HepG2 (cell line): ENCODE data around the gene SLC17A3. TPM values are rescaled to one million over a fixed set of nuclear protein-coding genes. Genes with fewer than 3 reads are reported as not detected.
A peak's percentile ranks its signal among the peaks of the same experiment; 100 is the strongest.

ENCODE experiments used
- ATAC-seq: fragments of 200-7000 bp; cut with Tn5 transposase; 3 replicates; pipeline ENCODE4 v1.9.1; 2020; ENCODE audit warnings: mild to moderate bottlenecking, moderate library complexity
- BruUV-seq: library from RNA; stranded (reverse); fragments of 400-500 nt; replicated peaks from 2 replicates; lab custom pipeline; 2021; lab: Mats Ljungman, UMichigan
- CTCF ChIA-PET: fragments of 300-600 bp; formaldehyde crosslinking; extraction: SDS; loops from one replicate; lab custom pipeline; 2021; ENCODE audit warnings: low total read pairs, inconsistent platforms, low intra/inter-chr PET ratio; lab: Yijun Ruan, JAX
- POLR2A ChIA-PET: fragments of 350-600 bp; sonication (Branson Sonifier 250); formaldehyde crosslinking; loops from one replicate; lab custom pipeline; 2020; ENCODE audit warnings: antibody characterized with exemption, inconsistent platforms; lab: Yijun Ruan, JAX
- DNase-seq: peaks from one replicate; pipeline ENCODE4 v3.0.0-alpha.2; 2015; ENCODE audit warnings: low spot score
- FAIRE-seq: peaks from 3 replicates; lab custom pipeline; 2011; peaks lifted over from hg19 to GRCh38; lab: Jason Lieb, UNC
- H2AFZ ChIP-seq: one replicate; pipeline ENCODE4 v1.6.1; 2011; ENCODE audit warnings: low read length, inconsistent platforms
- H3K27ac ChIP-seq: fragments of 300-600 bp; 3 replicates; pipeline ENCODE4 v1.8.0; 2011; ENCODE audit warnings: mixed run types, mild to moderate bottlenecking, mixed read lengths, low read length, inconsistent platforms; ENCODE audit not compliant: insufficient read depth; ENCODE audit errors: extremely low read length
- H3K27me3 ChIP-seq, 2 experiments: fragments of 200-600 bp in 1 of 2; 2 replicates in 1 of 2; 3 replicates in 1 of 2; pipeline versions ENCODE4 v1.6.0 to v1.8.0; 2011; ENCODE audit warnings: low read length in 2 of 2, mild to moderate bottlenecking in 2 of 2, moderate library complexity in 2 of 2, inconsistent platforms in 1 of 2; ENCODE audit not compliant: insufficient read depth in 2 of 2, control insufficient read depth in 1 of 2
- H3K36me3 ChIP-seq, 2 experiments: fragments of 200-600 bp in 1 of 2; replicated peaks in 1 of 2; 2 replicates in 1 of 2; 3 replicates in 1 of 2; pipeline versions ENCODE4 v1.5.1 to v1.8.0; 2011; ENCODE audit warnings: low read length in 2 of 2, inconsistent platforms in 1 of 2; ENCODE audit not compliant: insufficient read depth in 2 of 2, control insufficient read depth in 1 of 2
- H3K4me1 ChIP-seq: 2 replicates; pipeline ENCODE4 v1.5.1; 2012; ENCODE audit warnings: low read length, inconsistent platforms; ENCODE audit not compliant: insufficient read depth
- H3K4me2 ChIP-seq: 2 replicates; pipeline ENCODE4 v1.6.0; 2011; ENCODE audit warnings: low read depth, low read length, inconsistent platforms
- H3K4me3 ChIP-seq, 3 experiments: fragments of 200-600 bp in 1 of 3; sonication (generic), shearing (Covaris generic) in 1 of 3; replicated peaks in 1 of 3; 2 replicates each; pipeline ENCODE4 v1.5.1; 2011 to 2016; ENCODE audit warnings: low read length in 3 of 3, inconsistent platforms in 2 of 3, low read depth in 2 of 3, mild to moderate bottlenecking in 2 of 3, control low read depth in 1 of 3, mixed read lengths in 1 of 3; ENCODE audit not compliant: insufficient read depth in 1 of 3
- H3K79me2 ChIP-seq: one replicate; pipeline ENCODE4 v1.6.1; 2011; ENCODE audit warnings: low read length, inconsistent platforms; ENCODE audit not compliant: insufficient read depth
- H3K9ac ChIP-seq: 2 replicates; pipeline ENCODE4 v1.6.0; 2011; ENCODE audit warnings: mild to moderate bottlenecking, low read depth, low read length, inconsistent platforms; ENCODE audit not compliant: insufficient read depth
- H3K9me3 ChIP-seq: 2 replicates; pipeline ENCODE4 v1.5.1; 2012; ENCODE audit warnings: mild to moderate bottlenecking, low read length
- H4K20me1 ChIP-seq: 2 replicates; pipeline ENCODE4 v1.6.0; 2011; ENCODE audit warnings: inconsistent platforms, mild to moderate bottlenecking, low read length, moderate library complexity; ENCODE audit not compliant: insufficient read depth
- ETV5 ChIP-seq: IDR thresholded peaks from 2 replicates; pipeline ENCODE4 v1.6.1; 2018; ENCODE audit warnings: missing biosample characterization, missing genetic modification reagents, inconsistent platforms, borderline replicate concordance
- HMG20B ChIP-seq: conservative IDR thresholded peaks from 2 replicates; pipeline ENCODE4 v1.6.1; 2016; ENCODE audit warnings: missing genetic modification reagents, missing compliant biosample characterization
- HOXA7 ChIP-seq: sonication (generic); formaldehyde crosslinking; IDR thresholded peaks from 2 replicates; pipeline ENCODE4 v1.8.1; 2022; ENCODE audit warnings: mild to moderate bottlenecking, missing genetic modification reagents, moderate library complexity
- STAG1 ChIP-seq: sonication (generic); formaldehyde crosslinking; IDR thresholded peaks from 2 replicates; pipeline ENCODE4 v1.4.0; 2020; ENCODE audit warnings: missing genetic modification reagents
- TBL1XR1 ChIP-seq: fragments of 150-350 bp; IDR thresholded peaks from 2 replicates; pipeline ENCODE4 v1.6.1; 2014; ENCODE audit warnings: borderline replicate concordance, low read length; ENCODE audit not compliant: partially characterized antibody
- ZFAT ChIP-seq: sonication (generic); formaldehyde crosslinking; conservative IDR thresholded peaks from 2 replicates; pipeline ENCODE4 v1.8.1; 2023; ENCODE audit warnings: missing genetic modification reagents, inconsistent platforms
- ZFP36 ChIP-seq: fragments of 150-350 bp; IDR thresholded peaks from 2 replicates; pipeline ENCODE4 v1.6.1; 2018; ENCODE audit warnings: borderline replicate concordance, low read length, low read depth; ENCODE audit not compliant: partially characterized antibody
- ZFP82 ChIP-seq: sonication (generic); formaldehyde crosslinking; IDR thresholded peaks from 2 replicates; pipeline ENCODE4 v1.5.1; 2020; ENCODE audit warnings: mild to moderate bottlenecking, missing genetic modification reagents, borderline replicate concordance
- ZNF382 ChIP-seq: sonication (generic); formaldehyde crosslinking; IDR thresholded peaks from 2 replicates; pipeline ENCODE4 v1.5.0; 2020; ENCODE audit warnings: missing genetic modification reagents, mild to moderate bottlenecking, borderline replicate concordance
- ZNF672 ChIP-seq: sonication (generic); formaldehyde crosslinking; IDR thresholded peaks from 2 replicates; pipeline ENCODE4 v1.8.1; 2022; ENCODE audit warnings: missing genetic modification reagents
- ZNF713 ChIP-seq: sonication (generic); formaldehyde crosslinking; IDR thresholded peaks from 2 replicates; pipeline ENCODE4 v1.4.0; 2020; ENCODE audit warnings: mild to moderate bottlenecking, missing genetic modification reagents
- ZNF772 ChIP-seq: sonication (generic); formaldehyde crosslinking; IDR thresholded peaks from 2 replicates; pipeline ENCODE4 v1.5.0; 2020; ENCODE audit warnings: mild to moderate bottlenecking, missing genetic modification reagents
- ZNF782 ChIP-seq: sonication (generic); formaldehyde crosslinking; IDR thresholded peaks from 2 replicates; pipeline ENCODE4 v1.4.0; 2020; ENCODE audit warnings: missing genetic modification reagents, mild to moderate bottlenecking, borderline replicate concordance
- ZNF883 ChIP-seq: sonication (generic); formaldehyde crosslinking; IDR thresholded peaks from 2 replicates; pipeline ENCODE4 v1.5.1; 2020; ENCODE audit warnings: mild to moderate bottlenecking, missing genetic modification reagents; ENCODE audit errors: not compliant biosample characterization
- WGBS: methylation state at CpG from one replicate; pipeline ENCODE4 v1.1.6; 2017; ENCODE audit warnings: low lambda C conversion rate; 5-methylcytosine and 5-hydroxymethylcytosine counted together
- in situ Hi-C: cut with HindIII; loops from 2 replicates; pipeline ENCODE4 v1.10.0; 2017; ENCODE audit warnings: low pct_unique_long_range_greater_than_20kb; ENCODE audit not compliant: extremely low pct_ligation_motif_present
- intact Hi-C: fragments of 100-400 bp; cut with micrococcal nuclease; formaldehyde crosslinking; loops from one replicate; pipeline ENCODE4 v1.10.0; 2022; ENCODE audit not compliant: unreplicated experiment
- polyA plus RNA-seq, 8 experiments: library from polyadenylated mRNA; depleted of rRNA in 3 of 8; stranded (reverse) in 7 of 8; unstranded in 1 of 8; fragments of >200 nt; fragmentation: Illumina TruSeq in 4 of 8; extraction: Trizol in 4 of 8; gene quantifications; 2 replicates each; pipeline versions ENCODE4 v1.2.1 to v1.2.3, GENCODE V29; 2011 to 2016; ENCODE audit warnings: low read depth in 4 of 8, missing spikeins in 1 of 8, mixed read lengths in 1 of 8; ENCODE audit not compliant: insufficient read depth in 1 of 8
- total RNA-seq, 5 experiments: library from RNA; depleted of rRNA; stranded (reverse); fragments of >200 nt; fragmentation: Illumina TruSeq; extraction: Trizol; gene quantifications; 2 replicates each; pipeline ENCODE4 v1.2.3, GENCODE V29; 2016; ENCODE audit warnings: low read depth in 1 of 5
- TF ChIP-seq, protein P1 (sequence below): sonication (generic); formaldehyde crosslinking; IDR thresholded peaks from 2 replicates; pipeline ENCODE4 v1.9.0; 2021; ENCODE audit warnings: missing genetic modification reagents, borderline replicate concordance
- TF ChIP-seq, protein P2 (sequence below): IDR thresholded peaks from 2 replicates; pipeline ENCODE4 v1.6.1; 2018; ENCODE audit warnings: missing genetic modification reagents
- TF ChIP-seq, protein P3 (sequence below): sonication (generic); formaldehyde crosslinking; IDR thresholded peaks from 2 replicates; pipeline ENCODE4 v1.8.1; 2023; ENCODE audit warnings: mild to moderate bottlenecking, missing genetic modification reagents

Gene SLC17A3
- total and polyA plus RNA-seq, 2 of the 13 experiments (the other 11 are each of a cell fraction or from before 2014, with no cell fraction given) = 0.09 to 0.11 TPM

DNA sequence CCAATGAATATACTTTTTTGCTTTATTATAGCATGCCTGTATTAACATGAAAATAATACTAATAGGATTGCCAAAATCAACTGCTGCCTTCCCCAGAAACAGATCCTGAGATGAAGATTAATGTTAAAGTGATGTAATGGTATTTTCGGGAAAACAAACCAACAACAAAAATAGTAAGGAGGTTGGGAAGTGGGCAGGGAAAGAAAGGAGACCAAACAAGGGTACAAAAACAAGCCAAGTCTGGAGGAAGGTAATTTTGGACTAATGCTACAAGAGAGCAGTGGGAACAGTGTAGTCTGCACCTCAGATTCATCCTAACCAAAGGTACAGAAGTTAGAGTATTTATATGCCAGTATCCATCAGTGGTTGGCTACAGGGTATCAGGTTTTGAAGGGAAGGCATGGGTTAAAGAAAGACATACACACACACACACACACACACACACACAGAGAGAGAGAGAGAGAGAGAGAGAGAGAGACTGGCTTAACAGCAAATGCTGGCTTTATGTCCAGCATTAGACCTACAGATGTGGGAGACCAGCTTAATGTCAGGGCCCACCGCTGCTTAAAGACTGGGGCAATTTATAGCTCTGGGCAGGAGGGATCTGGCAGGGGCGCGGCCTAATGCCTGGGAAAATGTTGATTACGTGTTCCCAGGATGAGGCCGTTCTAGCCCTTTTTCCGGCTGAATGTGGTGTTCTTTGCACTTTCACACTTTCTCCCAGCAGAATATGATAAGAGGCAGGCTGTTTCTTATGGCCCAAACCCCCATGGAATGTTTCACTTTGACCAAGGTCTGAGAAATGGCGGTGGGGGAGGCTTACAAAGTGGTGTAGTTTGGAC lies 38.4 kb downstream of the SLC17A3 start (continued):
- TF ChIP-seq, protein P1, sequence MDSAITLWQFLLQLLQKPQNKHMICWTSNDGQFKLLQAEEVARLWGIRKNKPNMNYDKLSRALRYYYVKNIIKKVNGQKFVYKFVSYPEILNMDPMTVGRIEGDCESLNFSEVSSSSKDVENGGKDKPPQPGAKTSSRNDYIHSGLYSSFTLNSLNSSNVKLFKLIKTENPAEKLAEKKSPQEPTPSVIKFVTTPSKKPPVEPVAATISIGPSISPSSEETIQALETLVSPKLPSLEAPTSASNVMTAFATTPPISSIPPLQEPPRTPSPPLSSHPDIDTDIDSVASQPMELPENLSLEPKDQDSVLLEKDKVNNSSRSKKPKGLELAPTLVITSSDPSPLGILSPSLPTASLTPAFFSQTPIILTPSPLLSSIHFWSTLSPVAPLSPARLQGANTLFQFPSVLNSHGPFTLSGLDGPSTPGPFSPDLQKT (CRISPR knock-in tag) = no peak
- TF ChIP-seq ETV5 (peak; percentile 72; the same call in 1 of the 2 replicates), ZNF772 (no peak)
- TF ChIP-seq, protein P2, sequence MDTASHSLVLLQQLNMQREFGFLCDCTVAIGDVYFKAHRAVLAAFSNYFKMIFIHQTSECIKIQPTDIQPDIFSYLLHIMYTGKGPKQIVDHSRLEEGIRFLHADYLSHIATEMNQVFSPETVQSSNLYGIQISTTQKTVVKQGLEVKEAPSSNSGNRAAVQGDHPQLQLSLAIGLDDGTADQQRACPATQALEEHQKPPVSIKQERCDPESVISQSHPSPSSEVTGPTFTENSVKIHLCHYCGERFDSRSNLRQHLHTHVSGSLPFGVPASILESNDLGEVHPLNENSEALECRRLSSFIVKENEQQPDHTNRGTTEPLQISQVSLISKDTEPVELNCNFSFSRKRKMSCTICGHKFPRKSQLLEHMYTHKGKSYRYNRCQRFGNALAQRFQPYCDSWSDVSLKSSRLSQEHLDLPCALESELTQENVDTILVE (CRISPR knock-in tag) = no peak

DNA sequence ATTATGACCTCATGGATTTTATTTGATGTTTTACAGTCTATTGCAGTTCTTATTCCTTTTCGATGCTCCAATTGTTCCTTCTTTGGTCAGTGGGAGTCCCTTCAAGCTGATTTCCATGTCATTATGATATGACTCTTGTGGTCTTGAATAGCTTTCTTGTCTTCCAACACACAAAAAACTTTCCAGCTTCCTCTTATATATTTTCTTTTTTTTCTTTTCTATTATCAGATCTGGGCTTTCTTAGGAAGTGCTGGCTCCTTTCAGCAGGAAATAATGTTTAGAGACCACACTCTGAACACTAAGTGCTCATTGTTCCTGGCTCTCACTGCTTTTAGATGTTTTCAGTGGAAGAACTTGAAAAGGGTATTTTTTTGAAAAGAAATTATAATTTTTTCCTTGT lies 39.1 kb downstream of the SLC17A3 start:
- in situ Hi-C loops (no loop called here), intact Hi-C loops (loop anchor here (5.0 kb wide), 1 partner anchor 107 kb away; no protein-coding TSS in a partner anchor)
- TF ChIP-seq HOXA7 (CRISPR knock-in tag) (no peak), ZNF713 (CRISPR knock-in tag) (no peak), ZNF672 (CRISPR knock-in tag) (no peak), ZNF883 (CRISPR knock-in tag) (no peak), ZNF382 (no peak), HMG20B (no peak), ZFP36 (no peak), ZFAT (CRISPR knock-in tag) (no peak), ZFP82 (CRISPR knock-in tag) (no peak), STAG1 (no peak), TBL1XR1 (no peak), ZNF782 (CRISPR knock-in tag) (no peak)
- TF ChIP-seq, protein P3, sequence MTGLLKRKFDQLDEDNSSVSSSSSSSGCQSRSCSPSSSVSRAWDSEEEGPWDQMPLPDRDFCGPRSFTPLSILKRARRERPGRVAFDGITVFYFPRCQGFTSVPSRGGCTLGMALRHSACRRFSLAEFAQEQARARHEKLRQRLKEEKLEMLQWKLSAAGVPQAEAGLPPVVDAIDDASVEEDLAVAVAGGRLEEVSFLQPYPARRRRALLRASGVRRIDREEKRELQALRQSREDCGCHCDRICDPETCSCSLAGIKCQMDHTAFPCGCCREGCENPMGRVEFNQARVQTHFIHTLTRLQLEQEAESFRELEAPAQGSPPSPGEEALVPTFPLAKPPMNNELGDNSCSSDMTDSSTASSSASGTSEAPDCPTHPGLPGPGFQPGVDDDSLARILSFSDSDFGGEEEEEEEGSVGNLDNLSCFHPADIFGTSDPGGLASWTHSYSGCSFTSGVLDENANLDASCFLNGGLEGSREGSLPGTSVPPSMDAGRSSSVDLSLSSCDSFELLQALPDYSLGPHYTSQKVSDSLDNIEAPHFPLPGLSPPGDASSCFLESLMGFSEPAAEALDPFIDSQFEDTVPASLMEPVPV (CRISPR knock-in tag) = no peak
- Histone ChIP-seq H3K27ac (no peak overlapping the region), H3K4me2 (peak overlapping the region; percentile 79; the same call in 1 of the 2 replicates), H3K79me2 (peaks cover 36% of the 10 kb centered on the region), H3K9ac (no peak overlapping the region), H2AFZ (no peak overlapping the region), H3K9me3 (no peaks in the 10 kb centered on the region), H3K4me3 (no peak overlapping the region), H3K4me1 (peaks cover 93% of the 10 kb centered on the region), H3K27me3 (no peaks in the 10 kb centered on the region; a peak in 1 of 5 replicates), H4K20me1 (no peaks in the 10 kb centered on the region), H3K36me3 (no peaks in the 10 kb centered on the region)
- DNase-seq (no peak), FAIRE-seq (no peak), ATAC-seq (no peak)
- BruUV-seq = no TSS peak
- CTCF ChIA-PET = no interaction called here
- POLR2A ChIA-PET = no interaction called here
- WGBS = 89% methylated on average over 1 of the region's 1 CpG
